BLaER1 treated with 17β-estradiol and CSF1 and Interleukin-3, amounts not matched to agents 10 nM and 100 nM (cell line): ENCODE measurements around the gene MEIS2.

Experiments
- H3K27ac ChIP-seq, 11 experiments: shearing (Covaris generic); formaldehyde crosslinking; 2 replicates each; pipeline ENCODE4 v1.8.1; 2022
- H3K27me3 ChIP-seq, 11 experiments: shearing (Covaris generic); formaldehyde crosslinking; 2 replicates each; pipeline ENCODE4 v1.8.1; 2022
- H3K36me3 ChIP-seq, 11 experiments: shearing (Covaris generic); formaldehyde crosslinking; 2 replicates each; pipeline ENCODE4 v1.8.1; 2022
- H3K4me1 ChIP-seq, 10 experiments: shearing (Covaris generic); formaldehyde crosslinking; 2 replicates each; pipeline ENCODE4 v1.8.1; 2022
- H3K4me2 ChIP-seq, 11 experiments: shearing (Covaris generic); formaldehyde crosslinking; 2 replicates each; pipeline ENCODE4 v1.8.1; 2022
- H3K4me3 ChIP-seq, 10 experiments: shearing (Covaris generic); formaldehyde crosslinking; 2 replicates each; pipeline ENCODE4 v1.8.1; 2022
- H3K9ac ChIP-seq, 11 experiments: shearing (Covaris generic); formaldehyde crosslinking; 2 replicates each; pipeline ENCODE4 v1.8.1; 2022
- H3K9me3 ChIP-seq, 11 experiments: shearing (Covaris generic); formaldehyde crosslinking; replicated peaks in 1 of 11; 2 replicates each; pipeline ENCODE4 v1.8.1; 2022
- H4K20me1 ChIP-seq, 11 experiments: shearing (Covaris generic); formaldehyde crosslinking; 2 replicates each; pipeline ENCODE4 v1.8.1; 2022
- Cebpa-rat ChIP-seq, 11 experiments: shearing (Covaris generic); IDR thresholded peaks; 2 replicates each; pipeline ENCODE4 v1.8.1; 2022

MEIS2 gene

GRCh38 chr15:36932070-36932469 lies 168.3 kb downstream of the MEIS2 start:
- Histone ChIP-seq H3K27me3 (no peaks in the 10 kb centered on the region), H3K4me2 (no peak overlapping the region), H3K4me1 (no peaks in the 10 kb centered on the region), H3K27ac (no peak overlapping the region), H4K20me1 (no peaks in the 10 kb centered on the region), H3K36me3 (no peaks in the 10 kb centered on the region), H3K9ac (no peak overlapping the region), H3K9me3 (no peaks in the 10 kb centered on the region), H3K4me3 (no peak overlapping the region)
- TF ChIP-seq Cebpa-rat (IDR thresholded peaks at IDR 0.05), result no peak

GRCh38 chr15:36931434-36931833 lies 168.9 kb downstream of the MEIS2 start:
- no peaks in the 10 kb centered on the region for H4K20me1 ChIP-seq
- H3K27me3 ChIP-seq, result no peaks in the 10 kb centered on the region
- H3K27ac ChIP-seq, result no peak overlapping the region
- H3K9ac ChIP-seq, result no peak overlapping the region
- H3K4me2 ChIP-seq, result no peak overlapping the region
- no peaks in the 10 kb centered on the region for H3K4me1 ChIP-seq
- H3K4me3 ChIP-seq, result no peak overlapping the region
- H3K36me3 ChIP-seq, result no peaks in the 10 kb centered on the region
- no peak for TF ChIP-seq Cebpa-rat (IDR thresholded peaks at IDR 0.05)
- no peaks in the 10 kb centered on the region for H3K9me3 ChIP-seq

- no peak for TF ChIP-seq Cebpa-rat (IDR thresholded peaks at IDR 0.05)
These were observed 173.9 kb downstream of the MEIS2 start for GRCh38 chr15:36926427-36926825.

GRCh38 chr15:36925653-36926426 lies 174.5 kb downstream of the MEIS2 start:
- Histone ChIP-seq H3K4me3 (no peak overlapping the region), H3K9ac (no peak overlapping the region), H3K9me3 (no peaks in the 10 kb centered on the region), H3K36me3 (no peaks in the 10 kb centered on the region), H3K4me2 (no peak overlapping the region), H3K27ac (no peak overlapping the region), H3K27me3 (no peaks in the 10 kb centered on the region), H4K20me1 (no peaks in the 10 kb centered on the region; a peak in 1 of 22 replicates), H3K4me1 (no peaks in the 10 kb centered on the region)
- no peak for TF ChIP-seq Cebpa-rat (IDR thresholded peaks at IDR 0.05)

More at GRCh38 chr15:36926427-36926825, 173.9 kb downstream of the MEIS2 start:
- Histone ChIP-seq H3K4me2 (no peak overlapping the region), H3K4me1 (no peaks in the 10 kb centered on the region), H3K27me3 (no peaks in the 10 kb centered on the region), H3K9ac (no peak overlapping the region), H3K4me3 (no peak overlapping the region), H3K9me3 (no peaks in the 10 kb centered on the region), H4K20me1 (no peaks in the 10 kb centered on the region; a peak in 1 of 22 replicates), H3K27ac (no peak overlapping the region), H3K36me3 (no peaks in the 10 kb centered on the region)

GRCh38 chr15:36925049-36925448 lies 175.3 kb downstream of the MEIS2 start:
- no peak for TF ChIP-seq Cebpa-rat (IDR thresholded peaks at IDR 0.05)
- Histone ChIP-seq H3K9ac (no peak overlapping the region), H3K36me3 (no peaks in the 10 kb centered on the region), H3K27me3 (no peaks in the 10 kb centered on the region), H4K20me1 (no peaks in the 10 kb centered on the region; a peak in 1 of 22 replicates), H3K4me3 (no peak overlapping the region), H3K4me2 (no peak overlapping the region), H3K4me1 (no peaks in the 10 kb centered on the region), H3K27ac (no peak overlapping the region), H3K9me3 (no peaks in the 10 kb centered on the region)

- Histone ChIP-seq H3K4me3 (no peak overlapping the region), H3K9ac (no peak overlapping the region), H3K9me3 (no peaks in the 10 kb centered on the region), H3K27ac (no peak overlapping the region), H3K36me3 (no peaks in the 10 kb centered on the region), H3K4me1 (no peaks in the 10 kb centered on the region), H4K20me1 (no peaks in the 10 kb centered on the region; a peak in 1 of 22 replicates), H3K27me3 (no peaks in the 10 kb centered on the region), H3K4me2 (no peak overlapping the region)
- TF ChIP-seq Cebpa-rat (IDR thresholded peaks at IDR 0.05), result no peak
These were observed 176.3 kb downstream of the MEIS2 start for GRCh38 chr15:36924034-36924433.

GRCh38 chr15:36921484-36922091 lies 178.8 kb downstream of the MEIS2 start:
- no peaks in the 10 kb centered on the region for H3K27me3 ChIP-seq

GRCh38 chr15:36917411-36918267 lies 182.7 kb downstream of the MEIS2 start:
- no peaks in the 10 kb centered on the region for H3K4me1 ChIP-seq
- H3K9ac ChIP-seq, result no peak overlapping the region
- no peaks in the 10 kb centered on the region for H3K9me3 ChIP-seq
- no peak overlapping the region for H3K4me3 ChIP-seq
- H4K20me1 ChIP-seq, result no peaks in the 10 kb centered on the region
- H3K4me2 ChIP-seq, result no peak overlapping the region
- H3K27ac ChIP-seq, result no peak overlapping the region
- no peaks in the 10 kb centered on the region for H3K27me3 ChIP-seq
- H3K36me3 ChIP-seq, result no peaks in the 10 kb centered on the region
- TF ChIP-seq Cebpa-rat (IDR thresholded peaks at IDR 0.05), result no peak

More at GRCh38 chr15:36921484-36922091, 178.8 kb downstream of the MEIS2 start:
- Histone ChIP-seq H4K20me1 (no peaks in the 10 kb centered on the region; a peak in 1 of 22 replicates), H3K4me2 (no peak overlapping the region), H3K27ac (no peak overlapping the region), H3K36me3 (no peaks in the 10 kb centered on the region), H3K9me3 (no peaks in the 10 kb centered on the region), H3K4me1 (no peaks in the 10 kb centered on the region), H3K9ac (no peak overlapping the region), H3K4me3 (no peak overlapping the region)
- TF ChIP-seq Cebpa-rat (IDR thresholded peaks at IDR 0.05), result no peak
